SK-N-SH treated with all-trans-retinoic acid at 6 μM for 48 hours (cell line): ENCODE data around the gene GJB4.

Experiments used
- ATAC-seq: fragments of 200-7000 bp; cut with Tn5 transposase; 3 replicates; pipeline ENCODE4 v1.9.1; 2020; ENCODE audit warnings: mild to moderate bottlenecking, moderate library complexity
- ARNTL ChIP-seq: fragments of 450-650 bp; formaldehyde crosslinking; IDR thresholded peaks from 2 replicates; pipeline ENCODE4 v1.5.0; 2020; ENCODE audit warnings: low read depth, mild to moderate bottlenecking, moderate library complexity, borderline replicate concordance
- BACH2 ChIP-seq: fragments of 250-450 bp; sonication (Bioruptor Pico); IDR thresholded peaks from 2 replicates; pipeline ENCODE4 v1.9.0; 2021; ENCODE audit warnings: mild to moderate bottlenecking, borderline replicate concordance
- ESRRG ChIP-seq: fragments of 250-450 bp; sonication (Bioruptor Pico); IDR thresholded peaks from 2 replicates; pipeline ENCODE4 v1.6.1; 2021; ENCODE audit warnings: mild to moderate bottlenecking
- GLIS3 ChIP-seq: fragments of 250-450 bp; sonication (Bioruptor Pico); IDR thresholded peaks from 2 replicates; pipeline ENCODE4 v1.5.0; 2020; ENCODE audit warnings: mild to moderate bottlenecking, moderate library complexity
- OSR1 ChIP-seq: fragments of 250-450 bp; sonication (Bioruptor Pico); IDR thresholded peaks from 2 replicates; pipeline ENCODE4 v1.8.0; 2022; ENCODE audit warnings: moderate library complexity, mild to moderate bottlenecking, inconsistent platforms
- RARB ChIP-seq: fragments of 250-450 bp; sonication (Bioruptor Pico); IDR thresholded peaks from 2 replicates; pipeline ENCODE4 v1.8.0; 2021; ENCODE audit warnings: mild to moderate bottlenecking, moderate library complexity
- SNAI2 ChIP-seq: fragments of 250-450 bp; sonication (Bioruptor Pico); IDR thresholded peaks from 2 replicates; pipeline ENCODE4 v1.5.0; 2020; ENCODE audit warnings: mild to moderate bottlenecking, moderate library complexity
- TCF4 ChIP-seq: fragments of 250-450 bp; sonication (Bioruptor Pico); IDR thresholded peaks from 2 replicates; pipeline ENCODE4 v1.8.0; 2021; ENCODE audit warnings: mild to moderate bottlenecking, moderate library complexity, borderline replicate concordance
- TOX ChIP-seq: fragments of 250-450 bp; sonication (Bioruptor Pico); IDR thresholded peaks from 2 replicates; pipeline ENCODE4 v1.8.0; 2021; ENCODE audit warnings: mild to moderate bottlenecking, moderate library complexity, borderline replicate concordance
- ZFP3 ChIP-seq: fragments of 250-450 bp; sonication (Bioruptor Pico); IDR thresholded peaks from 2 replicates; pipeline ENCODE4 v1.5.0; 2020; ENCODE audit warnings: mild to moderate bottlenecking, moderate library complexity
- ZFP30 ChIP-seq: fragments of 450-650 bp; formaldehyde crosslinking; IDR thresholded peaks from 2 replicates; pipeline ENCODE4 v1.5.0; 2022; ENCODE audit warnings: mild to moderate bottlenecking, moderate library complexity
- ZNF565 ChIP-seq: fragments of 450-650 bp; formaldehyde crosslinking; conservative IDR thresholded peaks from 2 replicates; pipeline ENCODE4 v1.5.0; 2020; ENCODE audit warnings: low read depth, mild to moderate bottlenecking, moderate library complexity
- ZNF70 ChIP-seq: fragments of 450-650 bp; formaldehyde crosslinking; IDR thresholded peaks from 2 replicates; pipeline ENCODE4 v1.5.0; 2020; ENCODE audit warnings: mild to moderate bottlenecking, moderate library complexity
- ZNF8 ChIP-seq: fragments of 450-650 bp; formaldehyde crosslinking; IDR thresholded peaks from 2 replicates; pipeline ENCODE4 v1.5.0; 2020; ENCODE audit warnings: mild to moderate bottlenecking, moderate library complexity
- TF ChIP-seq, protein P1 (sequence below): fragments of 250-450 bp; sonication (Bioruptor Pico); IDR thresholded peaks from 2 replicates; pipeline ENCODE4 v1.8.0; 2021; ENCODE audit warnings: low read depth, mild to moderate bottlenecking, moderate library complexity, borderline replicate concordance
- TF ChIP-seq, protein P2 (sequence below): fragments of 250-450 bp; sonication (Bioruptor Pico); IDR thresholded peaks from 2 replicates; pipeline ENCODE4 v1.5.0; 2020; ENCODE audit warnings: mild to moderate bottlenecking, moderate library complexity
- TF ChIP-seq, protein P3 (sequence below): fragments of 250-450 bp; sonication (Bioruptor Pico); IDR thresholded peaks from 2 replicates; pipeline ENCODE4 v1.5.1; 2021; ENCODE audit warnings: mild to moderate bottlenecking, moderate library complexity
- TF ChIP-seq, protein P4 (sequence below): fragments of 250-450 bp; sonication (Bioruptor Pico); IDR thresholded peaks from 2 replicates; pipeline ENCODE4 v1.5.1; 2020; ENCODE audit warnings: low read depth, mild to moderate bottlenecking, moderate library complexity
- TF ChIP-seq, protein P5 (sequence below): fragments of 250-450 bp; sonication (Bioruptor Pico); IDR thresholded peaks from 2 replicates; pipeline ENCODE4 v1.8.0; 2020; ENCODE audit warnings: mild to moderate bottlenecking, moderate library complexity, borderline replicate concordance

Gene GJB4

DNA sequence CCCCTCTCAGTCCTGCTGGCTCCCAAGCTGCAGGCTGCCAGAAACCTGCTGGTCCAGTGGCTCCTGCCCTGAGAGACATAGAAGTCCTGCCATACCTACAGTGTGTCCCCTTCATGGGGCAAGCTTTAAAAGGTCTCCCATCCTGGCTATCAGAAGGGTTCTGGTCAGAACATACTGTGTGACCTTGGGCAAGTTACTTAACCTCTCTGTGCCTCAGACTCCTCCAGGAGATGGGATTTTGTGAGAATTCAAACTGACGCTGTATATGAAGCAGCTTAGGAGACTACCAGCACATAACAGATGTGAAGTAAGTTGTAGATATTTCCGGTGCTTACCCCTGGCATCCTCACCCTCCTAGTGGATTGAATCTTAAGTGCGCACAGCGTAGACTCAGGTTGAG, 13.4 kb upstream of the GJB4 start (continued):
- TF ChIP-seq, protein P1, sequence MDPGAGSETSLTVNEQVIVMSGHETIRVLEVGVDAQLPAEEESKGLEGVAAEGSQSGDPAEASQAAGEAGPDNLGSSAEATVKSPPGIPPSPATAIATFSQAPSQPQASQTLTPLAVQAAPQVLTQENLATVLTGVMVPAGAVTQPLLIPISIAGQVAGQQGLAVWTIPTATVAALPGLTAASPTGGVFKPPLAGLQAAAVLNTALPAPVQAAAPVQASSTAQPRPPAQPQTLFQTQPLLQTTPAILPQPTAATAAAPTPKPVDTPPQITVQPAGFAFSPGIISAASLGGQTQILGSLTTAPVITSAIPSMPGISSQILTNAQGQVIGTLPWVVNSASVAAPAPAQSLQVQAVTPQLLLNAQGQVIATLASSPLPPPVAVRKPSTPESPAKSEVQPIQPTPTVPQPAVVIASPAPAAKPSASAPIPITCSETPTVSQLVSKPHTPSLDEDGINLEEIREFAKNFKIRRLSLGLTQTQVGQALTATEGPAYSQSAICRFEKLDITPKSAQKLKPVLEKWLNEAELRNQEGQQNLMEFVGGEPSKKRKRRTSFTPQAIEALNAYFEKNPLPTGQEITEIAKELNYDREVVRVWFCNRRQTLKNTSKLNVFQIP: no peak
- no peak for TF ChIP-seq TOX (CRISPR knock-in tag)
- TF ChIP-seq, all 23 proteins: peak for 0

DNA sequence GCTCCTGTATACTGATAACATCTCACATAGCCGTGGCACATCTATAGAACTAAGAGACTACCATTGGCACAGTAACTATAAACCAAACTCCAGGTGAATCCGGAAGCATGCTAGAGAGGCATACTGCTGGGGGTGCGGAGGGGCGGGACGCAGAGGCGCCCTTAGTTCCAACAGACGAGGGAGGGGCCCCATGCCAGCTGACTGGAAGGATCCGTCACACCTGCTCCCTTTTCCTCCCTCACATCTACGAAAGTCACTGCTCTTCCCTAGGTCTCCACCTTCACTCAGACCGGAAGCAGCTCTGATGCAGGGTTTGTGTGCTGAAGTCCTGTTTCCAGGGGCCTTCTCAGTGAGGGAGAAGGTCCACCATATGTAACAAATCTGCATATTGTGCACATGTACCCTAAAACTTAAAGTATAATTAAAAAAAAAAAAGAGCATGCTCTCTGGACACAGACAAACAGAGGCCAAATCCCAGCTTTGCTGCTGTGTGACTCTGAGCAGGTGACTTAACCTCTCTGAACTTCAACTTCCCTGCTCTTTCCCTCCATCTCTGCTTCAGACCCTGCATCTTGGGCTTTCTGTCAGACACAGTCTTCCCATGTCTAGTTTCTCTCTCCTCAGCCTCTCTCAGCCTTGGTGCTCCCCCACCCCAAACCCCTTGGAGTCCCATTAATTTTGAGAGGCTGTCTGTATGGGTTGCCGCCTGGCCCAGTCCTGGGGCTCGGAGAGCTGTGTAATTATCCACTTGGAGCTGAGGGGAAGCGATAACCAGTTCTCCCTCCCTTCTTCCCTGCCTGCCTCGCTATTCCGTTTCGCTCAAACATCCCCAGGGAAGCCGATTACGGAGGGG, 12.5 kb upstream of the GJB4 start:
- ATAC-seq: no peak
- TF ChIP-seq, protein P1: no peak
- TF ChIP-seq OSR1 (CRISPR knock-in tag) (no peak), TCF4 (CRISPR knock-in tag) (no peak), ARNTL (CRISPR knock-in tag) (no peak), ZNF565 (CRISPR knock-in tag) (no peak), ZFP3 (no peak), ZNF70 (CRISPR knock-in tag) (no peak), BACH2 (no peak), SNAI2 (CRISPR knock-in tag) (no peak), ESRRG (CRISPR knock-in tag) (no peak)
- TF ChIP-seq, protein P2, sequence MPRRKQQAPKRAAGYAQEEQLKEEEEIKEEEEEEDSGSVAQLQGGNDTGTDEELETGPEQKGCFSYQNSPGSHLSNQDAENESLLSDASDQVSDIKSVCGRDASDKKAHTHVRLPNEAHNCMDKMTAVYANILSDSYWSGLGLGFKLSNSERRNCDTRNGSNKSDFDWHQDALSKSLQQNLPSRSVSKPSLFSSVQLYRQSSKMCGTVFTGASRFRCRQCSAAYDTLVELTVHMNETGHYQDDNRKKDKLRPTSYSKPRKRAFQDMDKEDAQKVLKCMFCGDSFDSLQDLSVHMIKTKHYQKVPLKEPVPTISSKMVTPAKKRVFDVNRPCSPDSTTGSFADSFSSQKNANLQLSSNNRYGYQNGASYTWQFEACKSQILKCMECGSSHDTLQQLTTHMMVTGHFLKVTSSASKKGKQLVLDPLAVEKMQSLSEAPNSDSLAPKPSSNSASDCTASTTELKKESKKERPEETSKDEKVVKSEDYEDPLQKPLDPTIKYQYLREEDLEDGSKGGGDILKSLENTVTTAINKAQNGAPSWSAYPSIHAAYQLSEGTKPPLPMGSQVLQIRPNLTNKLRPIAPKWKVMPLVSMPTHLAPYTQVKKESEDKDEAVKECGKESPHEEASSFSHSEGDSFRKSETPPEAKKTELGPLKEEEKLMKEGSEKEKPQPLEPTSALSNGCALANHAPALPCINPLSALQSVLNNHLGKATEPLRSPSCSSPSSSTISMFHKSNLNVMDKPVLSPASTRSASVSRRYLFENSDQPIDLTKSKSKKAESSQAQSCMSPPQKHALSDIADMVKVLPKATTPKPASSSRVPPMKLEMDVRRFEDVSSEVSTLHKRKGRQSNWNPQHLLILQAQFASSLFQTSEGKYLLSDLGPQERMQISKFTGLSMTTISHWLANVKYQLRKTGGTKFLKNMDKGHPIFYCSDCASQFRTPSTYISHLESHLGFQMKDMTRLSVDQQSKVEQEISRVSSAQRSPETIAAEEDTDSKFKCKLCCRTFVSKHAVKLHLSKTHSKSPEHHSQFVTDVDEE: no peak
- TF ChIP-seq, protein P3, sequence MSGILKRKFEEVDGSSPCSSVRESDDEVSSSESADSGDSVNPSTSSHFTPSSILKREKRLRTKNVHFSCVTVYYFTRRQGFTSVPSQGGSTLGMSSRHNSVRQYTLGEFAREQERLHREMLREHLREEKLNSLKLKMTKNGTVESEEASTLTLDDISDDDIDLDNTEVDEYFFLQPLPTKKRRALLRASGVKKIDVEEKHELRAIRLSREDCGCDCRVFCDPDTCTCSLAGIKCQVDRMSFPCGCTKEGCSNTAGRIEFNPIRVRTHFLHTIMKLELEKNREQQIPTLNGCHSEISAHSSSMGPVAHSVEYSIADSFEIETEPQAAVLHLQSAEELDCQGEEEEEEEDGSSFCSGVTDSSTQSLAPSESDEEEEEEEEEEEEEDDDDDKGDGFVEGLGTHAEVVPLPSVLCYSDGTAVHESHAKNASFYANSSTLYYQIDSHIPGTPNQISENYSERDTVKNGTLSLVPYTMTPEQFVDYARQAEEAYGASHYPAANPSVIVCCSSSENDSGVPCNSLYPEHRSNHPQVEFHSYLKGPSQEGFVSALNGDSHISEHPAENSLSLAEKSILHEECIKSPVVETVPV (CRISPR knock-in tag): no peak
- TF ChIP-seq, protein P4, sequence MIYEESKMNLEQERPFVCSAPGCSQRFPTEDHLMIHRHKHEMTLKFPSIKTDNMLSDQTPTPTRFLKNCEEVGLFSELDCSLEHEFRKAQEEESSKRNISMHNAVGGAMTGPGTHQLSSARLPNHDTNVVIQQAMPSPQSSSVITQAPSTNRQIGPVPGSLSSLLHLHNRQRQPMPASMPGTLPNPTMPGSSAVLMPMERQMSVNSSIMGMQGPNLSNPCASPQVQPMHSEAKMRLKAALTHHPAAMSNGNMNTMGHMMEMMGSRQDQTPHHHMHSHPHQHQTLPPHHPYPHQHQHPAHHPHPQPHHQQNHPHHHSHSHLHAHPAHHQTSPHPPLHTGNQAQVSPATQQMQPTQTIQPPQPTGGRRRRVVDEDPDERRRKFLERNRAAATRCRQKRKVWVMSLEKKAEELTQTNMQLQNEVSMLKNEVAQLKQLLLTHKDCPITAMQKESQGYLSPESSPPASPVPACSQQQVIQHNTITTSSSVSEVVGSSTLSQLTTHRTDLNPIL (CRISPR knock-in tag): no peak
- TF ChIP-seq, all 23 proteins: peak for 0

DNA sequence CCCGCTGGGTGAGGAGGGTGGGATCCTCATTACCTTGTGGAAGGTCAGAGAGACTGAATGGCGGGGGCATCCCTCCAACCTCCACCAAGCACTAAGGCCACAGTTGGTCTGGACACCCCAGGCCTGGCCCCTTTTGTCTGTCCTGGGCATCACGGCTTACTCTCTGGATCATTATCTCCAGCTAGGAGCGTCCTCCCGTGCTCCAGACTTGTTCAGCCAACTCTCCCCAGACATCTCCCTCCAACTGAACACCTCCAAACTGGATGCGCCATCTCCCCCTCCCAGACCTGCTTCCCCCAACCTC, 11.9 kb upstream of the GJB4 start:
- TF ChIP-seq OSR1 (CRISPR knock-in tag) (no peak), ARNTL (CRISPR knock-in tag) (no peak), RARB (no peak), ZNF8 (CRISPR knock-in tag) (no peak), GLIS3 (CRISPR knock-in tag) (no peak)
- TF ChIP-seq, all 23 proteins: peak for 0
- ATAC-seq: no peak

DNA sequence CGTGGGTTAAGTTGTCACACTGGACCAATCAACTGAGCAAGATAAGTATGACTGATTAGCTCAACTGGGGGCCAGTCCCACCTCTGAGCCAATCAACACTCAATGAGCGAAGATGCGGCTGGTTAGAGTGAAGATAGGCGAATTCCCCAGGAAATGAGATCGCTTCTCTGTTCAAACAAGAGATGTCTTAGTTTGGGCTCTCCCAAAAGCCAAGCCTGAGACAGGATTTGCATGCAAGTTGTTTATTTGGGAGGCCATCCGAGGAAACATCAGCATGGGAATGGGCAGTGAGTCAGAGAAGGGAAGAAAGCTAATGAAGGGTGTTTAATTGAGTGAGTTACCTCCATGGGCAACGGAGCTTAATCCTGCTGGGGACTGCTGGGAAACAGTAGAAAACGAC, 9.5 kb upstream of the GJB4 start:
- TF ChIP-seq ESRRG (CRISPR knock-in tag) (no peak), ZFP30 (CRISPR knock-in tag) (no peak), TOX (CRISPR knock-in tag) (no peak), SNAI2 (CRISPR knock-in tag) (no peak)
- TF ChIP-seq, protein P5, sequence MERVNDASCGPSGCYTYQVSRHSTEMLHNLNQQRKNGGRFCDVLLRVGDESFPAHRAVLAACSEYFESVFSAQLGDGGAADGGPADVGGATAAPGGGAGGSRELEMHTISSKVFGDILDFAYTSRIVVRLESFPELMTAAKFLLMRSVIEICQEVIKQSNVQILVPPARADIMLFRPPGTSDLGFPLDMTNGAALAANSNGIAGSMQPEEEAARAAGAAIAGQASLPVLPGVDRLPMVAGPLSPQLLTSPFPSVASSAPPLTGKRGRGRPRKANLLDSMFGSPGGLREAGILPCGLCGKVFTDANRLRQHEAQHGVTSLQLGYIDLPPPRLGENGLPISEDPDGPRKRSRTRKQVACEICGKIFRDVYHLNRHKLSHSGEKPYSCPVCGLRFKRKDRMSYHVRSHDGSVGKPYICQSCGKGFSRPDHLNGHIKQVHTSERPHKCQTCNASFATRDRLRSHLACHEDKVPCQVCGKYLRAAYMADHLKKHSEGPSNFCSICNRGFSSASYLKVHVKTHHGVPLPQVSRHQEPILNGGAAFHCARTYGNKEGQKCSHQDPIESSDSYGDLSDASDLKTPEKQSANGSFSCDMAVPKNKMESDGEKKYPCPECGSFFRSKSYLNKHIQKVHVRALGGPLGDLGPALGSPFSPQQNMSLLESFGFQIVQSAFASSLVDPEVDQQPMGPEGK: no peak
- TF ChIP-seq, protein P2: no peak
- TF ChIP-seq, all 23 proteins: peak for 0
- ATAC-seq: no peak
